Ramos (cell line): ENCODE results near the gene ABHD17A.
"Not testable (repeated sequence)": the region's sequence is repeated elsewhere in the genome, so short reads cannot be mapped to it uniquely, and the experiment has no call there.

Source experiments
- in situ Hi-C: fragments of 300-500 bp; cut with MboI; formaldehyde crosslinking; loops from one replicate; pipeline ENCODE4 v1.14.3; 2022; ENCODE audit warnings: low sequenced_read_pairs; ENCODE audit not compliant: unreplicated experiment

The ABHD17A gene

DNA sequence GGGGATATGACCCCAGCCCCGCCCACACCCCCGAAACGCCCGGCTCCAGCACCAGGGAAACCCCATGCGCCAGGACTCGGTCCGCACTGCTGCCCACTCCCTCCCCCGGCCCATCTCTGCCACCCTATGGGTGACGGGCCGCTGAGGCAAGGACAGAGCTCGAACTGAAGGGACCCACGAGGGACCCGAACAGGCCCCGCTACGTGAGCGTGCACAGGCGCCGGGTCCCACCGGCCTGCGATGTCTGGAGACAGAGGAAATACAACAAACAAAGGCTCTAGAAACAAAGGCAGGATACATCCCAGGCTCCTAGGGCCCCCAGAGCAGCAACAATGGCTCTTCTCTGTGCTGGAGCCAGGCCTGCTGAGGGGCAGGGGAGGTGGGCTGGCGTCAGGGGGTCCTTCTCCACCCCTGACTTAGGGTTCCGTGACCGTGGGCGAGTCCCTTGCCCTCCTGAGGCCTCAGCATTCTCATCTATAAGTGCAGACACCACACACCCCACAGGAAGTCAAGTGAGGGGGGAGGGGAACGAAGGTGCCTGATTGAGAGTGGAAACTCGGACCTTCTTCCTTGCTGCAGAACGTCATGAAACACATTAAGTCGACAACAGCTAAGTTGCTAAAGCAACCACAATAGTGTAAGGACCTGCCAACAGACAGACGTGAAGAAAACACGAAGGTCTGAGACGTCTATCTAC is 3.1 kb downstream of the ABHD17A start:
- in situ Hi-C loops: no loop called here

DNA sequence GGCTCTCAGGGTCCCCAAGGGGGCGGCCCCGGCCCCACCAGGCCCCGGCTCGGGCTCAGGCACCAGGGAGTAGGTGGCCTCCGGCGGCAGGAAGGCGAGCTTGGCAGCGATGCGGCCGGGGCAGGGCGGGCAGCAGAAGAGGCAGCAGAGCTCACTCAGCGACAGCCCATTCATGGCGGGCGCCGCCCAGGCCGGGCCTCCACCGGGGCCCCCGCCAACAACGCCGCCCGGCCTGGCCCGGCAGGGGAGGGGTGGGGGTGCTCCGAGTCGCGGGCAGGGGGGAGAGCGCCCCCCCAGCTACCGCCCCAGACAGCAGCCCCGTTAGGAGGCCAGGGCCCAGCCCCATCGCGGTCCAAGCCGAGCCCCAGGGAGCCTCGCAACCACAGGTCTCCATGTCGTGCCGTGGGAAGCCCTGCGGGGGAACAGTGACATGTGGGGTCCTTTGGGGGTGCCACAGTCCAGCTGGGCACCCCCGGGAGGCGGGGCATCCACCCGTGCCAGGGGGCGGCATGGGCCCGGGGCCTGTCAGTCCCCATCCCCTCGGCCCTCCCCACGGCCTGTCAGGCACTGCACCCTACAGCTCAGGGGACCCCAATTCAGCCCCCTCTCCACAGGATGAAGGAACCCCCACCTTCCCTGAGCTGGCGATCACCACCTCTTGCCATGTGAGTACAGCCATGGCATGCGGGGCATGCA is 3.8 kb downstream of the ABHD17A start:
- in situ Hi-C loops: not testable (repeated sequence)

DNA sequence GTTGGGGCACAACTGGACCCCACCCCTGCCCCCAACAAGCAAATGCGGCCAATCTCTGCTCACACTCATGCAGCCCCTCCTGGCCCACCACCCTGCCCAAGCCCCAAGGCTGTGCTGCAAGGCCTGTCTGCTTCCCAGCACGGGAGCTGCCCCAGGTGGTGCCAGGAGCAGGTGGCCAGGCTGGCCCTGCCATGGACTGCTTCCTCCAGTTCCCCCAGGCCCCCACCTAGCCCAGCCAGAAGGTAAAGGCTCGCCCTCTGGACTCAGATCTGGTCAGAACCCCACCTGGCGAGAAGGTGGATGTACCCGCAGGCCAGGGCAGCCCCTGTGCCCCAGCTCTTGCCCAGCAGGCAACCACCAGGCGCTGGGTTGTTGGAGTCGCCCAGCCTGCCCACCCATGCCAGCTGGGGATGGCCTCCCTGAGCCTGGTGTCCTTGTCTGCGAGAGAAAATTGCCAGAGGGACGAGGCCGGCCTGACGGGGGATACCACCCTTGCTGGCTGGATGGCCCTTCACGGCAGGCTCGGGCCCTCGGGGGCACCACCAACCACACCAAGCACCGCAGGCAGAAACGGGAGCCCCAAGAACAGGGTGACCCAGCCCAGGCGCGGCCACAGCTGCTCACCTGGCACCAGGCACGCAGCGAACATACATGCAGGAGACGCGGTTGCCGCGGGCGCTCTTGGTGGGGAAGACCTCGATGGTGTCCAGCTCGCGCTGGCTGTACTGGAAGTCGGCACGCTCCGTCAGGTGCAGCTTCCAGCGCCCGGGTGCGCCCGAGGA is 4.5 kb downstream of the ABHD17A start:
- in situ Hi-C loops: no loop called here

DNA sequence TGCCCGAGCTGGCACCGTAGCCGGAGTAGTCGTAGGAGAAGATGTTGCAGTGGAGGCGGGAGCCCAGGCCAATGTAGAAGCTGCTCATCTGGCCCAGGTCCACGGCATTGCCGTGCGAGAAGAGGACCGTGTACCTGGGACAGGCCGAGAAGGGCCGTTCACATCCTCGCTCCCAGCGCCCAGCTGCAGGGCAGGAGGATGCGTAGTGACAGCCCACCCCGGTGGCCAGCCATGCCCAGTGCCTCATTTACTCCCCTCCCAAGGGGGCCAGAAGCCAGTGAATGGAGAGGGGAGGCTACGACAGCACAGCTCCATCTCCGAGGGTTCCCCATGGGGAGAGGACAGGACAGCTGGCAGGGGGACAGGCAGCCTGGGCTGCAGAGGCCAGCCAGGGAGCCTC is 5.3 kb downstream of the ABHD17A start:
- in situ Hi-C loops: not testable (repeated sequence)

DNA sequence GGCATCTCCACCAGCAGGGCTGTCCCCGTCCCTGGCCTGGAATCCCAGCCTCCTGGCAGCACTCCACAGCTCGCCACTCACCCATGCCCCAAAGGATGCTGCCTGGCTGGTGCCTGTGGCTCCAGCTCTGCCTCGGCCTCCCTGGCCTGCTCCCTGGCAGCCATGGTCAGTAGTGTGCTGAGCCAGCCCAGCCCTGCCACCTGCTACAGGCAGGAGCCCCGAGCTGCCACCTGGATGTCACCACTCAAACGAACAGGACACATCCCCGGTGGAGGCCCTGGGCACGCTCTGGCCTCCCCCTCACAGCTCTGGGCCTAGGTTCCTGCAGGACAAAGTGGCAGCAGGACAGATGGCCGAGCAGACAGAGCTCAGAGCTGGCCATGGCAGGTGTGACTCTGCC is 6.7 kb downstream of the ABHD17A start:
- in situ Hi-C loops: not testable (repeated sequence)

DNA sequence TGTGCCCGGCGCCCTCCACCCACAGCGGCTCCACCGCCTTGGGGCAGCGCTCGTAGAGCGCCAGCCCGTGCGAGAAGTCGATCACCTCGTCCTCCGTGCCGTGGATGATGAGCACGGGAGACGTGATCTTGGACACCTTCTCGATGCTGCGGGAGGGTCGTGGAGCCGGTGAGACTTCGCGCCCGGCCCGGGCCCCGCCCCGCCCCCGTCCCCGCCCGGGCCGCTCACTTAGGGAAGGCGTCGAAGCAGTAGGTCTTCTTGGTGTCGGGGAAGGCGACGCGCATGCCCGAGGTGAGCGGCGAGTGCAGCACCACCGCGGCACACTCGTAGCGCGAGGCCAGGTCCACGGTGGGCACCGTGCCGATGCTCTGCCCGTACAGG is 8.0 kb downstream of the ABHD17A start:
- in situ Hi-C loops: not testable (repeated sequence)

DNA sequence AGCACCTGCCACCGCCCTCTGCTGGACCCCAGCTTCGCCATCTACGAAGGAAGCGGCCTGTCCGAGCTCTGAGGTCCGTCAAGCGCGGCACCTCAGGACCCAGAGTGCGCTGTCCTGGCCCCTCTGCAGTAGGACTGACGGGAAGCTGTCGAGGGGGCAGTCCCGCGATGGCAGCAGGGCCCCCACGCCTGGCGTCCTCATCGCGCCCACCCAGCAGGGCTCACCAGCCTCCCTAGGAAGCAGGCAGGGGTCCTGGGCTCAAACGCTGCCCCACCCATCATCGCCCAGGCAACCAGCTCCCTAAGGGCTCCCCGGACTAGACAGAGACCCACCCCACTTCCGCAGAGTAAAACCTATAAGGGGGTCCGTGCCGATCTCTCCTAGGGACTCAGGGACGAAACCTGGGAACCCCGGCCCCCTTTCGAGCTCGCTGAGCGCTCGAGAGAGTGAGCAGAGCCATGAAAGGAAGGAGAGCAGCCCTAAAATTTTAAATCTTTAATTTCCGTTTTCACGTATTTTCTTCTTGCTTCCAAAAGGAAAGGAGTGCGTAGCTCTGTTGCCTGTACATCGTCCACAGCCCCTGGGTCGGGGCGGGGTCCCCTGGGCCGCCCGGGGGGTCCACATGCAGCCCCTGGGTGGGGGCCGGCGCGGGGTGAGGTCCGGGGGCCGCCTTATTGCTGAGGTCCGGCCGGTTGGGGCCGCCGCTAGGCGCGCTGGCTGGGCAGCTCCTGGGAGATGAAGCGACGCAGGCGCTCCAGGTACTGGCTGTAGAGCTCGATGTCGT is 8.6 kb downstream of the ABHD17A start:
- in situ Hi-C loops: not testable (repeated sequence)

DNA sequence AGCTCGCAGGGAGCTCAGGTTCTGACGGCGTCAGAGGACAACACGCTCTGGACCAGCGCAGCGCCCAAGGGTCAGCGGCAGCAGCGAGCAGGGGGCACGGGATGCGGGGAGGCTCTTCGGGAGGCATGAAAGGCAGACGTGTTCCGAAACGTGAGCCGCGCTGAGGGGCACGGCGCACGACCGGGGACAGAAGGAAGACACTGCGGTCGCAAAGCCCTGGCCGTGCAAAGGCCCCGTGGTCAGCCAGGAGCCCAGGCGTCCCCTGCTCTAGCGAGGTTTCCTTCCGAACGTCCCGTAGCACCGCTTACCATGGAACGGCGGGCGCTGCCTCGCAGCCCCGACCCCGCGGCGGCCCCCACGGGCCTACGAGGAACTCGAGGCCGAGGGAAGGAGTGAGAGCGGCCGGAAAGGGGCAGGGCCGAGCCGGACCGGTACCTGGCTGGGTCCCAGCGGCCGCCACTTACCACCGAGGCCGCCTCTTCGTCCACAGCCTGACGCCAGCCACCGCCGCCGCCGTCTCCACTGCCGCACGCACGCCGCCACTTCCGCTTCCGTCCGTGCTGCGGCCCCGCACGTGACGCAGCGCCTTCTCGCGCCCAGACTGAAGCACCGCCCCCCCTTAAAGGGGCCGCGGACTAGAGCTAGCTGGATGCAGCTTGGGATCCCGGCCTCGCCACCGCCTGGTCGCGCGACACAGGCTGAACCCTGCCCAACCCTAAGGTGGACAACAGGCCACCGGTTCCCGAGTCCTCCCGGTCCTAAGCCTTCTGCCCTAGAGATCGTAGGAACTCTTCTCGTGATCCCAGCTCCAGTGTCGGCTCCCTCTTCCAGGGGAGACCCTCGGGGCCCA is 9.4 kb downstream of the ABHD17A start:
- in situ Hi-C loops: no loop called here

DNA sequence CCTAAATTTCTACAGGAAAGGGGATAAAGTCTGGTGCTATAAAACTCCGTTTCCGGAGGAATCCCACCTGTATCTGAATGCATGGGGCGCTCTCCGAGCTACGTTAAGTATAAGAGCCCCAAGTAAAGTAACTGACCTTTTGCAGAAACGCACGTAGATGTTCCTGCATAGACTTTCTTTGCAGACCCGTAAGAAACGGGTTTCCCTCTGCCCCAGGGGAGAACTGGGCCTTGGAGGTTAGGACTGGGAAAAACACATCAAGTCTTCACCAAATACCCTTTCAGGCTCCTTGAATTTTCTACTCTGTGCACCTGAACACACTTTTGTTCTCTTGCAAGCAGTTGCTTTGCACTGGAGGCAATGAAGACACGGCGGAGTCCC is 10.0 kb downstream of the ABHD17A start:
- in situ Hi-C loops: not testable (repeated sequence)

DNA sequence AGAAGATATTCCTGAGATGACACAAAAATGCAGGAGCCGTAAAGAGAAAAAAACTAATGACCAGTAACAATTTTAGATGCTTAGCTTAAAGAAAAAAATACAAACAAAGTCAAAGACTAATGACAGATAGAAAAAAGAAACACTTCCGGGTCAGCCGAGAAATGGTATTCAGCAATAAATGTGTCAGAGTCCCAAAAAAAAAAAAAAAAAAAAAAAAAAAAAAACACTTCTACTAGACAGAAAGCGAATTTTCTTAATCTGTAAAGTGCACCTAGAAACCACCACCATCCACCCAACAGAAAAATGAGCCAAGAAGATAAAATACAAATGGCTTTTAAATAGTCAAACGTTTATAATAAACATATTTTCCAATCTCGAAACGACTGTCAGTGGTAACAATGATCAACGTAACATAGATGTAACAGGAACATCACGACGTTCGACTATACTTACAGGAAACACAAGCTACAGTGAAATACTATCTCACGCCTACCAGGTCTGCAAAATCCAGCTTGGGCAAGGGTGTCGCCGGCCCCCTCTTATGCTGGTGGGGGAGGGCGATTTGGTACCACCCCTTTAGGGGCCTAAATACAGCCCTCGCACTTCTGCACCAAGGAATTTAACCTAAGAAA is 10.6 kb downstream of the ABHD17A start:
- in situ Hi-C loops: no loop called here

DNA sequence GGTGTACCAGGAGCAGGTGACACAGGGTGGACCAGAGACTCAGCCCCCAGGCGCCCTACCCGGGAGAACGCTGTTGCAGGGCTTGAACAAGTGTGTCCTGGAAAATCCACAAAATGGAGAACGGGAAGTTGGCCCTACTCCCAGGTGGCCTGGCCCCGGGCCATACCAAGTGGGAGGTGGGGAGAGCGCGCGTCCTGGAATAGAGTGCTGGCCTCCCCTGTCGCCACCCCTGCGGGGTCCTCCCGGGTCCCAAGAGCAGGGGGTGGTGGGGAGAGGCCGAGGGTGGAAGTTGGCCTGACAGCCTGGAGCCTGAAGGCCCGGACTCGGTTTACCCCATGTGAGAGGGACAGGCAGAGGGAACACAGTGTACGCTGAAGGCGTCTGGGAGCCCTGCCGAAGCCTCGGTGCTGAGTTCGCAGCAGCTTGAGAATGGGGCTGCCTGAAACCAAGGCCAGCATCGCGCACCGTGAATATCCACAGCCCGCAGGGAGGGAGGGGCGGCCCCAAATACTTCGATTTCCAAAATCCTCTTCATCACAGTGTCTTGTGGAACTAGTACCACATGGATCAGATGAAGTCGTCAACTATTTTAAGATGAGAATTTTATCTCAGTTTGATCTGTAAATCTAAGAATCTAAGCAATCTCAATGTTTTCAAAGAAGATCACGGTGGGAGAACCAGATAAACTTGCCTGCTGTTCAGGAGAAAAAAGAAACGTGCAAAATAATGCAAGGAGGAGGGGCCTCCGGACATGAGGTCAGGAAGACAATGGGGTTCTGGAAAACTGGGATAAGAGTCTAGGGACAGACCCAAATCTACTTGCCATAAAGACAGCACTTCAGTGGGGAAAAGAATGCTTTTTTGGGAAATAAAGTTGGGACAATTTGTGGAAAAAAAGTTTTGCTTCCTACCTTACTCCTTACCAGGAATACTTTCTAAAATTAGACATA is 11.5 kb downstream of the ABHD17A start:
- in situ Hi-C loops: no loop called here

DNA sequence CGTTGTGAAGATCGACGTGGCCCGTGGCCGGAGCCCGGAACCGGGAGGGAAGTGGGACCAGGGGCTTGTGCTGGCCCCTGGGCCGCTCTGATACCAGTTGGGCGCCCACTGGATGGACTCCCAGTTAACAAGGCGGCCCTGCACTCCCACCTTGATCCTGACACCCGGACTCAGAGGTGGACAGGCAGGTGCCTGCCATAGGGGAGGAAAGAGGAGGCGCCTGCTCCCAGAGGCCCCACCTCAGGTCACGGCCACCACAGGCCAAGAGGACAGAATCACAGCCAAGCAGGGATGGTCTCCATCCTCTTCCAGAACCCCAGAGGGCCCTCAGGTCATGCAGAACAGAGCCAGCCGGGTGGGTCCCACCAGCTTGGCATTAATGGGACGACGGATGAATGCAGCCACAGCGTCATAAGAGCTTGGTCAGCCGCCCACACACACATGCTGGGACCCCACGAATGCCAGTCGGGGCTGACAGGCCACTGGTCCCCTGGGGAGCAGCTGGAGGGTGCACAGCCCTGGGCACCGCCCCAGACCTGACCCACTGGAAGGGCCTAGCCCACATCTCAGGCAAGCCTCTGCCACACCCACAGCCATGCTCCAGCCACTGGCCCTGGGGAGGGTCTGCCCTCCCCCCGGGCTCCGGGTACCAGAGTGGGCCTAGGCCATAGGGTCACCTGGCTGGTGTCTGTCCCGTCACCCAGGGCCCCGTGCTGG is 12.3 kb downstream of the ABHD17A start:
- in situ Hi-C loops: no loop called here

DNA sequence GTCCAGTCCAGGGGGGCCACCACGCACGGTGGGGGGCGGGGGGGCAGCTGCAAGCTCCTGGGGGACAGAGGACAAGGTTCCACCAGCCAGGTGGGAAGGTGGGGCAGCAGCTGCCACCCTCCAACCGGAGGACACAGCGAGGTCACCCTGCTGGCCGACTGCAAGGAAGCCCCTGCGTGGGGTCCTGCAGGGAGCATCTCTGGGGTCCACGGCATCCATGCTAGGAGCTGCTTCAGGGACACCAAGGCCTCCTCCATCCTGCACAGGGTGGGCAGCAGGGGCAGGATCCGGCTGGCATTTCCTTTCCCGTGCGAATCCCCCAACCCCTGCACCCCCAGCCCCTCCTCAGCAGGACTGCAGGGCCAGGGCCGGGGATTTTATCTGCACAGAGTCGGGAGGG is 13.7 kb downstream of the ABHD17A start:
- in situ Hi-C loops: no loop called here

DNA sequence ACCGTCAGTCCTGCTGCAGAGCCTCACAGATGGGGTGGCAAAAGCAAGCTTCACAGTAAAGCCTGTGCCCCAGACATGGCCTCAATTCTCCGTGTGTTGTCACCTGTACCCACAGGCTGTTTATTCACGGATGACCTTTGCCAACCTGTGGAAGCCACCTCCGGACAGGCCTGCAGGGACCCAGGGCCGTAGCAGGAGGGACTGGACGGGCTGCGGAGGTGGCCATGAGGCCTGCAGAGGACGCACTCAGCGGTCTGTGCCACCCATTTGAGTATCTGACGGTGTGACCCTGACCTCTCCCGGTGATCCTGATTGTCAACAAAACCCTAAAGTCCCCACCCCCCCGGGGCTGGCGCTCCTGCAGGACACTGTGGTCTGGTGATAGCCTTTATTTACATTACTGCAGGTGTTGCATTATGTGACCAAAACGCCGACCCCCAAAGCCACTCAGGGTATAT is 14.1 kb downstream of the ABHD17A start:
- in situ Hi-C loops: no loop called here

DNA sequence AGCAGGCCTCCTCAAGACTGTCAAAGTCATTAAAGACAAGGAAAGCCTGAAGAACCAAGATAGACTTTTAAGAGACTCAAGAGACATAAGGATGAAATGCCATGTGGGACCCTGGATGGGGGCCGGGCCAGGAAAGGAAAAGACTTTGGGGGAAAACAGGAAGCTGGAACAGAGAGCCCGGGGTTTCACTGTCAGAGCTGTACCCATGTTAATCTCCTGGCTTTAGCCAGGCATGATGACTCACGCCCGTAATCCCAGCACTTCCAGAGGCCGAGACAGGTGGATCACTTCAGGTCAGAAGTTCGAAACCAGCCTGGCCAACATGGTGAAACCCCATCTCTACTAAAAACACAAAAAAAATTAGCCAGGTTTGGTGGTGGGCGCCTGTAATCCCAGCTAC is 16.3 kb downstream of the ABHD17A start:
- in situ Hi-C loops: no loop called here

DNA sequence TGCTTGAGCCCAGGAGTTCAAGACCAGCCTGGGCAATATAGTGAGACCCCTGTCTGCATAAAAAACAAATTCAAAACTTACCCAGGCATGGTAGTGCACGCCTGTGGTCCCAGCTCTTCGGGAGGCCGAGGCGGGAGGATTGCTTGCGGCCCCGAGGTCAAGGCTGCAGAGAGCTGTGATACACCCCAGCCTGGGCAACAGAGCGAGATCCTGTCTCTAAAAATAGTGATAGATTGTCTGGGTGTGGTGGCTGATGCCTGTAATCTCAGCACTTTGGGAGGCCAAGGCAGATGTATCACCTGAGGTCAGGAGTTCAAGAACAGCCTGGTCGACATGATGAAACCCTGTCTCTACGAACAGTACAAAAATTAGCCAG is 18.0 kb downstream of the ABHD17A start:
- in situ Hi-C loops: no loop called here

DNA sequence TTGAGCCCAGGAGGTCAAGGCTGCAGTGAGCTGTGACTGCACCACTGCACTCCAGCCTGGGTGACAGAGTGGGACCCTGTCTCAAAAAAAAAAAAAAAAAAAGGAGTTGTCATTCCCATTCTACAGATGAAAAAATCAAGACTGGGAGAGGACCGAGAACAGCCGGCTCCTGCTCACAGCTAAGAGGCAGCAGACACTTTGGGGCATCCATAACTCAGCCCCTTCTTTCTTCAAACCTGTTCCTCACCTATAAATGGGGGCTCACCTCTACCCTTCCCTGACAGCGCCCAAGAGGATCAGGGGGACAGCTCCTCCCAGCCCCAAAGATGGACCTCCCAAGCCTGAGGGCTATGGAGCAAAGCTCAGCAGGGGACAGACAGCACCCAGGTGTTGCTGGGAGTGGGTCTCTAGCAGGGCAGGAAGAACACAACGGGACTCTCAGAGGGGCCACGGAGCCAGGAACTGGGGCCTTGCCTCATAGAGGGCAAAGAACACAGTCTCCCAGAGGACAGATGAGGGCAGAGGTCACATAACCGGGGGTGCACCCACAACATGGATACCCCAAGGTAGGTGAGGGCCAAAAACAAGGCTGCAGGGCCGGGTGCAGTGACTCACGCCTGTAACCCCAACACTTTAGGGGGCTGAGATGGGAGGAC is 18.5 kb downstream of the ABHD17A start:
- in situ Hi-C loops: no loop called here
